Common myeloid progenitor, CD34-positive (primary cell): ENCODE data around the gene FBXW5.
A peak's percentile ranks its signal among the peaks of the same experiment; 100 is the strongest.

ENCODE experiments used
- CTCF ChIA-PET: fragments of 350-600 bp; sonication (Branson Sonifier 250); formaldehyde crosslinking; loops from one replicate; lab custom pipeline; 2021; ENCODE audit warnings: antibody characterized with exemption; lab: Charles Lee
- POLR2A ChIA-PET: fragments of 350-600 bp; sonication (Branson Sonifier 250); formaldehyde crosslinking; loops from one replicate; lab custom pipeline; 2021; ENCODE audit warnings: antibody characterized with exemption; lab: Charles Lee
- DNase-seq, 3 donors: peaks; one replicate each; pipeline versions ENCODE4 v3.0.0 to v3.0.0-alpha.2; 2013
- H3K27ac ChIP-seq, 2 experiments: 1 replicate in 1 of 2; 2 replicates in 1 of 2; pipeline ENCODE4 v1.7.0; 2013; ENCODE audit warnings: inconsistent platforms in 2 of 2, low read length in 2 of 2, mild to moderate bottlenecking in 2 of 2, low read depth in 1 of 2, moderate library complexity in 1 of 2; ENCODE audit not compliant: severe bottlenecking in 2 of 2, insufficient read depth in 1 of 2, poor library complexity in 1 of 2
- H3K27me3 ChIP-seq, 5 experiments: replicated peaks in 2 of 5; 1 replicate in 3 of 5; 2 replicates in 2 of 5; pipeline versions ENCODE4 v1.6.1 to v1.7.0; 2013; ENCODE audit warnings: low read length in 4 of 5, mild to moderate bottlenecking in 2 of 5, moderate library complexity in 2 of 5, inconsistent platforms in 1 of 5; ENCODE audit not compliant: insufficient read depth in 5 of 5, control insufficient read depth in 4 of 5
- H3K36me3 ChIP-seq, 4 experiments: 1 replicate in 2 of 4; 2 replicates in 2 of 4; pipeline versions ENCODE4 v1.6.1 to v1.7.0; 2013; ENCODE audit warnings: low read length in 3 of 4, control low read depth in 1 of 4, mild to moderate bottlenecking in 1 of 4; ENCODE audit not compliant: control insufficient read depth in 4 of 4, insufficient read depth in 4 of 4
- H3K4me1 ChIP-seq, 4 experiments: 1 replicate in 3 of 4; 2 replicates in 1 of 4; pipeline versions ENCODE4 v1.6.1 to v1.7.1; 2013; ENCODE audit warnings: low read length in 3 of 4, mild to moderate bottlenecking in 3 of 4, control low read depth in 1 of 4, inconsistent platforms in 1 of 4, moderate library complexity in 1 of 4; ENCODE audit not compliant: control insufficient read depth in 4 of 4, insufficient read depth in 4 of 4; ENCODE audit errors: control extremely low read depth in 1 of 4
- H3K4me3 ChIP-seq, 7 experiments: 1 replicate in 4 of 7; 2 replicates in 3 of 7; pipeline versions ENCODE4 v1.5.1 to v1.7.0; 2013; ENCODE audit warnings: mild to moderate bottlenecking in 7 of 7, low read length in 6 of 7, moderate library complexity in 6 of 7, inconsistent platforms in 2 of 7, low read depth in 2 of 7, control low read depth in 1 of 7; ENCODE audit not compliant: insufficient read depth in 4 of 7, control insufficient read depth in 1 of 7; ENCODE audit errors: extremely low read depth in 1 of 7
- H3K9me3 ChIP-seq, 5 experiments: 1 replicate in 4 of 5; 2 replicates in 1 of 5; pipeline versions ENCODE4 v1.6.1 to v1.7.1; 2013; ENCODE audit warnings: low read length in 4 of 5, mild to moderate bottlenecking in 2 of 5, inconsistent platforms in 1 of 5, low read depth in 1 of 5, moderate library complexity in 1 of 5; ENCODE audit not compliant: control insufficient read depth in 4 of 5, insufficient read depth in 2 of 5; ENCODE audit errors: control extremely low read depth in 1 of 5
- WGBS: methylation state at CpG from one replicate; pipeline ENCODE4 v1.1.5; 2013; ENCODE audit not compliant: insufficient coverage; 5-methylcytosine and 5-hydroxymethylcytosine counted together

The FBXW5 gene

DNA sequence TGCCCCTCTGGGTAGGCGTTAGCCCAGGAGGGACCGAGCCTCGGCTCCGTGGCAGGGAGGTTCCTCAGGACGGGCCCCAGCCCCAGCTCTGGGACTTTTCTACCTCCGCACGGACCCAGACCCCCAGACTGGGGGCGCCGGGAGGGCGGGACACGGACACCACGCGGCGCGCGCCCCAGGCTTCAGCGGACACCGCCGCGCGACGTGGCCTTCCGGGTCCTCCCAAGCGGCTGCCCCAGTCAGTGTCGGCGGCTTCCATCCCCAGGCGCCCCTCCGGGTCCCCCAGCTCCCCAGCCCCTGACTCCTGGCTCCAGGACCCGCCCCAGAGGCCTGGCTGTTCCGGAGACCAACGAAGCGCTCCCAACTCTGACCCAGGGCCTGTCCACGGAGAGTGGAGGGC, 41.3 kb upstream of the FBXW5 start:
- POLR2A ChIA-PET = no interaction called here
- H3K27ac ChIP-seq = no peak overlapping the region
- 13% methylated on average over 20 of the region's 33 CpGs for WGBS
- H3K27me3 ChIP-seq = peaks cover 0 to 56% (median 13%) of the 10 kb centered on the region in 5 experiments
- no peaks in the 10 kb centered on the region for H3K9me3 ChIP-seq
- no peak overlapping the region for H3K4me3 ChIP-seq
- peaks cover 0 to 17% (median 9%) of the 10 kb centered on the region in 4 experiments for H3K4me1 ChIP-seq
- CTCF ChIA-PET = interaction anchor here (1.2 to 3.6 kb wide), 3 partner anchors 9 to 12 kb away, joined by 4 to 17 read pairs (median 4); partner anchors contain the start of genes CLIC3 and PTGDS
- DNase-seq = no peak
- no peaks in the 10 kb centered on the region for H3K36me3 ChIP-seq

GRCh38 chr9:136985027-136985602, 40.6 kb upstream of the FBXW5 start:
- ChIA-PET POLR2A (no interaction called here), CTCF (interaction anchor here (1.0 to 1.9 kb wide), 2 partner anchors 11 to 50 kb away, joined by 3 to 4 read pairs; no protein-coding TSS in a partner anchor)
- peak in 2 of 3 donors; percentile 27 to 39 for DNase-seq
- H3K4me3 ChIP-seq = peak overlapping the region in 3 of 7 experiments; percentile 19 to 48 (median 45)
- H3K36me3 ChIP-seq = no peaks in the 10 kb centered on the region
- H3K9me3 ChIP-seq = no peaks in the 10 kb centered on the region
- H3K4me1 ChIP-seq = peaks cover 0 to 17% (median 9%) of the 10 kb centered on the region in 4 experiments
- peaks cover 0 to 54% (median 13%) of the 10 kb centered on the region in 5 experiments for H3K27me3 ChIP-seq
- 3% methylated on average over 38 of the region's 48 CpGs for WGBS
- no peak overlapping the region for H3K27ac ChIP-seq

DNA sequence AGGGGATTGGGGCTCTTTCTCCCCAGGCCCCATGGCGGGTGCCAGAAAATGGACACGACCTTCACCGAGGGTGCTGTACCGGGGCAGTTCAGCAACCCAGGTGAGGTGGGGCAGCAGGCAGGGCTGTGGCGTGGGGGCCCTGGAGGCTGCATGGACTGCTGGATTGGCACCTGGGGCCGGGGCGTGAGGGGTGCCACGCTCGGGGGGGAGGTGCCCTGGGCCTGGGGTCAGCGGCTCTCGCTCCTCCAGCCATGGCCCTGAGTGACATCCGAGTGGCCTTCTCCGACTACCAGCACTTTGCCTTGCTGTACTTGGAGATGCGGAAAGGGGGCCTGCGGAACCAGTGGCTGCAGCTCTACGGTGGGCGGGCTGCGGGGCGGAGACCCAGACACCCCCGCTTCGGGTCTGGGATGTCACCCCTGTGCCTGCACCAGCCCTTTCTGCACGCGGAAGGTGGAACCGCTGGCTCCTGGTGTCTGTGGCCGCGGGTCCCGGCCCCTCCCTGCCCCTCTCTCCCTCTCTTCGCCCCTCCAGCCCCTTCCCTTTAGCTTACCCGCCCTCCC, 40.0 kb upstream of the FBXW5 start:
- Histone ChIP-seq H3K4me3 (no peak overlapping the region), H3K9me3 (no peaks in the 10 kb centered on the region), H3K36me3 (no peaks in the 10 kb centered on the region), H3K27ac (no peak overlapping the region), H3K27me3 (peaks cover 0 to 54% (median 13%) of the 10 kb centered on the region in 5 experiments), H3K4me1 (peaks cover 0 to 17% (median 9%) of the 10 kb centered on the region in 4 experiments)
- ChIA-PET CTCF (interaction anchor here (1.0 to 1.9 kb wide), 2 partner anchors 11 to 51 kb away, joined by 3 to 4 read pairs; no protein-coding TSS in a partner anchor), POLR2A (no interaction called here)
- WGBS = 57% methylated on average over 13 of the region's 29 CpGs
- no peak for DNase-seq

DNA sequence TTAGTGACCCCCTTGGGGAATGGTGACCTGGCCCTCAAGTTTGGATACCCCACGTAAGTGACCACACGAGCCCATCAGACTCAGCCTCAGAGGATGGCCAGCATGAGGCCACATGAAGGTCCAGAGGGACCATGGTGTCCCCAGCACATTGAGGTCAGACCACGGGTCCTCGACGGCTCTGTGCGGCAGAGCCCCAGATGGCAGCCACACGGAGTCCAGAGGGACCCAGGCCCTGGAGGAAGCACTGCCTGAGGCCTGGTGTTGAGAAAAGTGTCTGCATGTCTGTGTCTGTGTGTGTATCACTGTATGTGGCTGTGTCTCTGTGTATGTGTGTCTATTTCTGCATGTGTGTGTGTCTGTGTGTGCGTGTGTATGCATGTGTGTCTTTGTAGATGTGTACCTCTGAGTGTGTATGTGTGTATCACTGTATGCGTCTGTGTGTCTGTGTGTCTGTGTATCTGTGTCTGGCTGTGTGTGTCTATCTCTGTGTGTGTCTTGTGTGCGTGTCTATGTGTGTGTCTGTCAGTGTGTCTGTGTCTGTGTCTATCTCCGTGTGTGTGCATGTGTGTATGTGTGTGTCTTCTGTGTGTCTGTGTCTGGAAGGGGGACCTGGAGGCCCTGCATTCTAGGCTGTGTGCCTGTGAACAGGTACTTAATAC, 39.2 kb upstream of the FBXW5 start:
- DNase-seq = no peak
- Histone ChIP-seq H3K27ac (no peak overlapping the region), H3K9me3 (no peaks in the 10 kb centered on the region), H3K36me3 (no peaks in the 10 kb centered on the region), H3K4me1 (peaks cover 0 to 20% (median 11%) of the 10 kb centered on the region in 4 experiments), H3K4me3 (no peak overlapping the region), H3K27me3 (peaks cover 0 to 60% (median 14%) of the 10 kb centered on the region in 5 experiments)
- POLR2A ChIA-PET = no interaction called here
- 83% methylated on average over 10 of the region's 11 CpGs for WGBS
- CTCF ChIA-PET = no interaction called here

- WGBS = 74% methylated on average over 6 of the region's 9 CpGs
- no peak for DNase-seq
- no peak overlapping the region for H3K4me3 ChIP-seq
- peaks cover 0 to 21% (median 12%) of the 10 kb centered on the region in 4 experiments for H3K4me1 ChIP-seq
- ChIA-PET POLR2A (no interaction called here), CTCF (no interaction called here)
- H3K36me3 ChIP-seq = no peaks in the 10 kb centered on the region
- no peaks in the 10 kb centered on the region for H3K9me3 ChIP-seq
- peaks cover 0 to 60% (median 13%) of the 10 kb centered on the region in 5 experiments for H3K27me3 ChIP-seq
- no peak overlapping the region for H3K27ac ChIP-seq
These were observed 38.6 kb upstream of the FBXW5 start for GRCh38 chr9:136983167-136983566.

DNA sequence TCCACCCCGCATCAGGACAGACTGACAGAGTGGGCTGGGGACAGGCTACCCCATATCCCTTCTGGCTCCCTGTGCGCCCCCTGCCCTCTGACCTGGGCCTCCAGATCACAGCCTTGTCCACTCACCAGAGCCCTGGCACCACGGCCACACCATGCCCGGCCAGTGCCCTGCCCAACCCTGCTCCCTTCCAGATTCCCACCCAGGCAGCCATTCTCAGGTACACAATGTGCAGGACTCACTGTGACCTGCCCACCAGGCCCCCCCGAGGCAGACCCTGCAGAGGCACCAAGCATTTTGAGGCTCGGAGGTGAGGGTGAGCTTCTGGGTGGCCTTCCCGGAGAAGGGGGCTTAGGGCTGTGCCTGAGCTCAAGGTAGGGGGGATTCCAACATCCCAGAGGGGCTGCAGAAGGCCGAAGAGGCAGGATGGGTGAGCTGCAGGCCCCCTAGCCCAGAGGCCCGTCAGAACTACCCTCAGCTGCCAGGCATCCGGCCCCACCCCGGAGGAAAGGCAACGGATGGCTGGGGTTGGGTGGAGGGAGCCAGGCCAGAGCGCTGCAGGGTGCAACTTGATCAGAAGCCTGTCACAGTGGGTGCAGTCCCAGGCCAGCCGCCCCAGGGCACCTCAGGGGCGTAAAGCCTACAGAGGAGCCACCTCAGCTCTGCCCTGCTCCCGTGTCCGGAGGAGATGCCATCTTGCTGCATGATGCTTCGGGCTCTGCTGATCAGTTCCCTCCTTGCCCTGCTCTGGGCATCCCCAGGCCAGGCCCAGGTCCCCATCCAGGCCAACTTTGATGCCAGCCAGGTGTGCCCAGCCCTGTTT, 37.9 kb upstream of the FBXW5 start, which contains the start of gene LCNL1:
Gene LCNL1 (plus strand): TSS at position 762 of the 820 bp plus-strand sequence. CDS start 594 bp downstream, outside the sequence.
- Histone ChIP-seq H3K9me3 (no peaks in the 10 kb centered on the region), H3K4me1 (peaks cover 0 to 29% (median 19%) of the 10 kb centered on the region in 4 experiments), H3K27me3 (peaks cover 0 to 56% (median 11%) of the 10 kb centered on the region in 5 experiments), H3K36me3 (no peaks in the 10 kb centered on the region), H3K4me3 (no peak within 1 kb of the TSS), H3K27ac (no peak within 1 kb of the TSS)
- CTCF ChIA-PET = interaction anchor here (1.0 to 1.6 kb wide), 3 partner anchors 10 to 47 kb away, joined by 3 to 4 read pairs (median 3); partner anchors contain the start of gene PAXX
- 93% methylated on average over 14 of the region's 18 CpGs for WGBS
- DNase-seq = no peak
- POLR2A ChIA-PET = no interaction called here
